KOPT-K1 (cell line): ENCODE data around the gene TLE3.

Experiments used
- H3K27ac ChIP-seq: fragments of 200-600 bp; sonication (generic); 2 replicates; pipeline ENCODE4 v1.5.1; 2016; ENCODE audit warnings: antibody characterized with exemption, mild to moderate bottlenecking, low read depth, low read length; ENCODE audit not compliant: poor library complexity, severe bottlenecking
- H3K36me3 ChIP-seq: fragments of 200-600 bp; sonication (generic); 2 replicates; pipeline ENCODE4 v1.5.1; 2017; ENCODE audit warnings: antibody characterized with exemption, mild to moderate bottlenecking, low read length, moderate library complexity; ENCODE audit not compliant: insufficient read depth
- H3K9me3 ChIP-seq: fragments of 200-600 bp; sonication (generic); 2 replicates; pipeline ENCODE4 v1.5.1; 2017; ENCODE audit warnings: antibody characterized with exemption, low read length, mild to moderate bottlenecking; ENCODE audit not compliant: insufficient read depth, poor library complexity, severe bottlenecking

Gene TLE3

GRCh38 chr15:70023064-70023768, 74.5 kb downstream of the TLE3 start:
- Histone ChIP-seq H3K36me3 (no peaks in the 10 kb centered on the region), H3K27ac (no peak overlapping the region), H3K9me3 (no peaks in the 10 kb centered on the region)

GRCh38 chr15:70020229-70020628, 77.5 kb downstream of the TLE3 start:
- Histone ChIP-seq H3K36me3 (no peaks in the 10 kb centered on the region), H3K9me3 (peaks cover 11% of the 10 kb centered on the region)

GRCh38 chr15:70018646-70019600, 78.8 kb downstream of the TLE3 start:
- Histone ChIP-seq H3K27ac (no peak overlapping the region), H3K9me3 (peaks cover 11% of the 10 kb centered on the region), H3K36me3 (no peaks in the 10 kb centered on the region)

More at GRCh38 chr15:70020229-70020628, 77.5 kb downstream of the TLE3 start:
- H3K27ac ChIP-seq, result no peak overlapping the region

- H3K27ac ChIP-seq, result no peak overlapping the region
- H3K36me3 ChIP-seq, result no peaks in the 10 kb centered on the region
- peaks cover 11% of the 10 kb centered on the region for H3K9me3 ChIP-seq
These were observed 79.9 kb downstream of the TLE3 start for GRCh38 chr15:70017801-70018200.

- Histone ChIP-seq H3K36me3 (no peaks in the 10 kb centered on the region), H3K9me3 (peaks cover 11% of the 10 kb centered on the region), H3K27ac (no peak overlapping the region)
These were observed 80.7 kb downstream of the TLE3 start for GRCh38 chr15:70017025-70017424.

GRCh38 chr15:70016511-70016994, 81.2 kb downstream of the TLE3 start:
- H3K36me3 ChIP-seq, result no peaks in the 10 kb centered on the region
- H3K9me3 ChIP-seq, result peaks cover 11% of the 10 kb centered on the region
- H3K27ac ChIP-seq, result no peak overlapping the region

- H3K27ac ChIP-seq, result no peak overlapping the region
- H3K9me3 ChIP-seq, result peaks cover 11% of the 10 kb centered on the region
- H3K36me3 ChIP-seq, result no peaks in the 10 kb centered on the region
These were observed 82.7 kb downstream of the TLE3 start for GRCh38 chr15:70014860-70015490.

GRCh38 chr15:70014331-70014730, 83.4 kb downstream of the TLE3 start:
- Histone ChIP-seq H3K36me3 (no peaks in the 10 kb centered on the region), H3K9me3 (peaks cover 11% of the 10 kb centered on the region), H3K27ac (no peak overlapping the region)

- no peak overlapping the region for H3K27ac ChIP-seq
- H3K36me3 ChIP-seq, result no peaks in the 10 kb centered on the region
- H3K9me3 ChIP-seq, result peaks cover 11% of the 10 kb centered on the region
These were observed 83.9 kb downstream of the TLE3 start for GRCh38 chr15:70013656-70014313.

GRCh38 chr15:70012895-70013294, 84.8 kb downstream of the TLE3 start:
- Histone ChIP-seq H3K9me3 (peaks cover 11% of the 10 kb centered on the region), H3K27ac (no peak overlapping the region), H3K36me3 (no peaks in the 10 kb centered on the region)

GRCh38 chr15:70008697-70009290, 88.9 kb downstream of the TLE3 start:
- Histone ChIP-seq H3K36me3 (no peaks in the 10 kb centered on the region), H3K9me3 (no peaks in the 10 kb centered on the region), H3K27ac (no peak overlapping the region)

- peaks cover 13% of the 10 kb centered on the region for H3K9me3 ChIP-seq
- no peaks in the 10 kb centered on the region for H3K36me3 ChIP-seq
- H3K27ac ChIP-seq, result no peak overlapping the region
These were observed 91.2 kb downstream of the TLE3 start for GRCh38 chr15:70006259-70007147.

- Histone ChIP-seq H3K27ac (no peak overlapping the region), H3K36me3 (no peaks in the 10 kb centered on the region), H3K9me3 (peaks cover 13% of the 10 kb centered on the region)
These were observed 92.9 kb downstream of the TLE3 start for GRCh38 chr15:70004826-70005225.
